Glutamatergic neuron (in vitro differentiated cells): Measurements from ENCODE around the gene ATP6V0C. TPM values are rescaled to one million over a fixed set of nuclear protein-coding genes. Genes with fewer than 3 reads are reported as not detected.

ENCODE experiments used
- DNase-seq: peaks from one replicate; pipeline ENCODE4 v3.0.0; 2022
- H3K27ac Mint-ChIP-seq: one replicate; pipeline ENCODE4 v1.8.0; 2020; ENCODE audit warnings: mild to moderate bottlenecking, mixed read lengths, inconsistent platforms; ENCODE audit not compliant: unreplicated experiment
- H3K27me3 Mint-ChIP-seq: one replicate; pipeline ENCODE4 v1.8.0; 2020; ENCODE audit warnings: mild to moderate bottlenecking, moderate library complexity, mixed read lengths, inconsistent platforms; ENCODE audit not compliant: unreplicated experiment
- H3K36me3 Mint-ChIP-seq: one replicate; pipeline ENCODE4 v1.8.0; 2020; ENCODE audit warnings: mild to moderate bottlenecking, mixed read lengths, inconsistent platforms; ENCODE audit not compliant: unreplicated experiment
- H3K4me1 Mint-ChIP-seq: one replicate; pipeline ENCODE4 v1.8.0; 2020; ENCODE audit warnings: mild to moderate bottlenecking, low read depth, mixed read lengths, inconsistent platforms; ENCODE audit not compliant: unreplicated experiment
- H3K4me3 Mint-ChIP-seq: one replicate; pipeline ENCODE4 v1.8.0; 2020; ENCODE audit warnings: mild to moderate bottlenecking, mixed read lengths, inconsistent platforms; ENCODE audit not compliant: unreplicated experiment
- H3K9me3 Mint-ChIP-seq: one replicate; pipeline ENCODE4 v1.8.0; 2020; ENCODE audit warnings: mild to moderate bottlenecking, moderate library complexity, mixed read lengths, inconsistent platforms; ENCODE audit not compliant: unreplicated experiment
- CTCF ChIP-seq: fragments of 200-600 bp; sonication (generic); IDR thresholded peaks from one replicate; pipeline ENCODE4 v1.5.0; 2021; ENCODE audit not compliant: partially characterized antibody, unreplicated experiment
- total RNA-seq: library from RNA; stranded (reverse); fragmentation: NEBNext Ultra II Directional; extraction: Animal tissue kit (Norgen Biotek cat#: 25700); gene quantifications from one replicate; pipeline ENCODE4 v1.2.1, GENCODE V29; 2021; ENCODE audit not compliant: unreplicated experiment

Gene ATP6V0C
- total RNA-seq, 1 donor from 2014 or later = 274 TPM

GRCh38 chr16:2507665-2508064, 6.1 kb upstream of the ATP6V0C start:
- DNase-seq = no peak
- Mint-ChIP-seq H3K4me3 (no peak overlapping the region), H3K4me1 (peaks cover 4% of the 10 kb centered on the region), H3K36me3 (no peaks in the 10 kb centered on the region), H3K27me3 (peaks cover 12% of the 10 kb centered on the region), H3K9me3 (peaks cover 9% of the 10 kb centered on the region), H3K27ac (no peak overlapping the region)
- no peak for TF ChIP-seq CTCF

- H3K27ac Mint-ChIP-seq = no peak overlapping the region
- peaks cover 20% of the 10 kb centered on the region for H3K27me3 Mint-ChIP-seq
- H3K9me3 Mint-ChIP-seq = peaks cover 15% of the 10 kb centered on the region
- H3K4me3 Mint-ChIP-seq = no peak overlapping the region
- no peak for DNase-seq
- no peaks in the 10 kb centered on the region for H3K36me3 Mint-ChIP-seq
- no peak for TF ChIP-seq CTCF
- H3K4me1 Mint-ChIP-seq = no peaks in the 10 kb centered on the region
Measured at GRCh38 chr16:2508722-2509400, 4.9 kb upstream of the ATP6V0C start.

GRCh38 chr16:2511128-2511800, 2.5 kb upstream of the ATP6V0C start:
- H3K27me3 Mint-ChIP-seq = peaks cover 22% of the 10 kb centered on the region
- H3K27ac Mint-ChIP-seq = no peak overlapping the region
- peaks cover 25% of the 10 kb centered on the region for H3K9me3 Mint-ChIP-seq
- no peak overlapping the region for H3K4me3 Mint-ChIP-seq
- H3K4me1 Mint-ChIP-seq = peaks cover 9% of the 10 kb centered on the region
- no peaks in the 10 kb centered on the region for H3K36me3 Mint-ChIP-seq
- no peak for DNase-seq
- no peak for TF ChIP-seq CTCF

GRCh38 chr16:2511996-2512734, 1.6 kb upstream of the ATP6V0C start:
- no peak for TF ChIP-seq CTCF
- H3K4me3 Mint-ChIP-seq = peak overlapping the region; percentile 74
- H3K36me3 Mint-ChIP-seq = no peaks in the 10 kb centered on the region
- H3K4me1 Mint-ChIP-seq = peaks cover 13% of the 10 kb centered on the region
- peaks cover 24% of the 10 kb centered on the region for H3K27me3 Mint-ChIP-seq
- peaks cover 25% of the 10 kb centered on the region for H3K9me3 Mint-ChIP-seq
- peak overlapping the region; percentile 92 for H3K27ac Mint-ChIP-seq
- DNase-seq = no peak
